ENCODE data around the gene SARNP.

- no peak for TF ChIP-seq CTCF (IDR thresholded peaks at IDR 0.05)
- TF ChIP-seq JUN (IDR thresholded peaks at IDR 0.05) = no peak
- TF ChIP-seq POLR2A (IDR thresholded peaks at IDR 0.05; ENCODE audit: low read length) = peak; percentile 22; the same call in 1 of the 2 replicates
- no peak for TF ChIP-seq ZFP36 (IDR thresholded peaks at IDR 0.05; ENCODE audit: borderline replicate concordance, partially characterized antibody)
- TF ChIP-seq FOSL2 (IDR thresholded peaks at IDR 0.05) = no peak
- no peak for TF ChIP-seq FOSL2 (CRISPR knock-in tag; IDR thresholded peaks at IDR 0.05)
- TF ChIP-seq NR3C1 (IDR thresholded peaks at IDR 0.05) = no peak
- TF ChIP-seq RNF2 (IDR thresholded peaks at IDR 0.05; ENCODE audit: borderline replicate concordance, low read depth) = no peak
- no peak for TF ChIP-seq MAZ (IDR thresholded peaks at IDR 0.05; ENCODE audit: borderline replicate concordance, low read depth, low read length)
- TF ChIP-seq, protein P1, sequence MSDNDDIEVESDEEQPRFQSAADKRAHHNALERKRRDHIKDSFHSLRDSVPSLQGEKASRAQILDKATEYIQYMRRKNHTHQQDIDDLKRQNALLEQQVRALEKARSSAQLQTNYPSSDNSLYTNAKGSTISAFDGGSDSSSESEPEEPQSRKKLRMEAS (IDR thresholded peaks at IDR 0.05) = no peak
- TF ChIP-seq TP53 (CRISPR knock-in tag; IDR thresholded peaks at IDR 0.05) = no peak
- TF ChIP-seq FOXS1 (CRISPR knock-in tag; IDR thresholded peaks at IDR 0.05) = no peak
- no peak for TF ChIP-seq KDM1A (IDR thresholded peaks at IDR 0.05; ENCODE audit: low read depth)
- no peak for TF ChIP-seq SMC3 (IDR thresholded peaks at IDR 0.05)
Observed at GRCh38 chr12:55727643-55728185, 89.8 kb downstream of the SARNP start.
